ENCODE measurements around the gene DTL. TPM values are rescaled to one million over a fixed set of nuclear protein-coding genes. Genes with fewer than 3 reads are reported as not detected.

The DTL gene
- total and polyA plus RNA-seq, 11 donors: 0.08 to 6.2 (median 0.44) TPM; not detected in 1

DNA sequence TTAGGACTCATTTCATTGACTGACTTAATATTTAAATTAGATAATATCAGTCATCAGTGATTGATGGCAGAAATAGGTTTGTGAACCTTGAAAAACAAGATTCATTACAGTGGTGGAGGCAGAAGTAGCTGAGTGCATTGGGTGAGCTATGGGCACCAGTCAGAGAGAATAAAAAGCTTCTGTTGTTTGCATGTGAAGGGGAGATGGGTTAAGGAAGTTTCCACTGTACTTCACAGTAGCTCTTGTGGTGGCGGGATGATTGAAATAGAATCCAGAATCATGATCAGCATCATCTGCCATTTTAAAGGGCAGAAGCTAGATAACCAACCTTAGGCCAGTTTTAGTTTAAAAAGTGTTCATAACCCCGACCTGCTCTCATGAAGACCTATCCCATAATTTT lies 66.2 kb downstream of the DTL start:
- TF ChIP-seq, protein P1, sequence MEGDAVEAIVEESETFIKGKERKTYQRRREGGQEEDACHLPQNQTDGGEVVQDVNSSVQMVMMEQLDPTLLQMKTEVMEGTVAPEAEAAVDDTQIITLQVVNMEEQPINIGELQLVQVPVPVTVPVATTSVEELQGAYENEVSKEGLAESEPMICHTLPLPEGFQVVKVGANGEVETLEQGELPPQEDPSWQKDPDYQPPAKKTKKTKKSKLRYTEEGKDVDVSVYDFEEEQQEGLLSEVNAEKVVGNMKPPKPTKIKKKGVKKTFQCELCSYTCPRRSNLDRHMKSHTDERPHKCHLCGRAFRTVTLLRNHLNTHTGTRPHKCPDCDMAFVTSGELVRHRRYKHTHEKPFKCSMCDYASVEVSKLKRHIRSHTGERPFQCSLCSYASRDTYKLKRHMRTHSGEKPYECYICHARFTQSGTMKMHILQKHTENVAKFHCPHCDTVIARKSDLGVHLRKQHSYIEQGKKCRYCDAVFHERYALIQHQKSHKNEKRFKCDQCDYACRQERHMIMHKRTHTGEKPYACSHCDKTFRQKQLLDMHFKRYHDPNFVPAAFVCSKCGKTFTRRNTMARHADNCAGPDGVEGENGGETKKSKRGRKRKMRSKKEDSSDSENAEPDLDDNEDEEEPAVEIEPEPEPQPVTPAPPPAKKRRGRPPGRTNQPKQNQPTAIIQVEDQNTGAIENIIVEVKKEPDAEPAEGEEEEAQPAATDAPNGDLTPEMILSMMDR (IDR thresholded peaks at IDR 0.05): no peak
- no peak for TF ChIP-seq POLR2A (IDR thresholded peaks at IDR 0.05)
- Histone ChIP-seq H3K27ac (no peak overlapping the region), H3K36me3 (no peaks in the 10 kb centered on the region), H3K27me3 (no peaks in the 10 kb centered on the region), H3K9me3 (peaks cover 0 to 15% (median 8%) of the 10 kb centered on the region in 12 donors), H3K4me3 (no peak overlapping the region), H3K4me1 (peaks cover 0 to 26% (median 7%) of the 10 kb centered on the region in 12 donors)
- ATAC-seq (no peak), DNase-seq (no peak)
- intact Hi-C loops (cut with DNase I): no loop called here
- 92 to 98% (median 96%) methylated on average over 2 of the region's 2 CpGs for WGBS, 4 donors

DNA sequence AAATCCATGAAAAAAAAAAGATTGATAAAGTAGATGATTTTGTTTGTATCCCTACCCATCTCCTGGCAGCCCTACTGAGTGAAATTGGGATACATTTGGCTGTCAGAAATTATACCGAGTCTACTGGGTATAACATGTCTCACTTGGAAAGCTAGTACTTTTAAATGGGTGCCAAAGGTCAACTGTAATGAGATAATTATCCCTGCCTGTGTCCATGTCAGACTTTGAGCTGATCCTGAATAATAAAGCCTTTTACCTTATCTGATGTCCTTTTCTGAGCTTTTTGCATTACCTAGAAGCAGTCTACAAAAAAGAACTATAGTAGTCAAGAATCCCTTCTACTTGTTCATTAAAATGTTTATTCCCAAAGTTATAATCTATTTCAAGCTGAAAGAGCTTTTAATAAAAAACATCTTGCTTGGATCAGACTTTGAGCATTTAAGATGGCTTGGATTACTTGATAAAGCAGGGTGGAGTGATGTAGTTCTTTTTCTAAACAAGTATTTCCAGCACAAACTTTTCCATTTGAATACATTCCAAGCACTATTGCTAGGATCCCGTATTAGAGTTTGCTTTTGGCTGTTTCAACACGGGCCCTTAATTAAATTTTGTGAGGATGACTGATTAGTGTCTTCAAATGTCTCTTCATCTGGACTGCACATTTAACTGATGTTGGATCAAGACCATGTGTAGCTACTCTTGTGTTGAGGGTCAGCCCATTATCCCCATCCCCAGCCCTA lies 69.2 kb downstream of the DTL start:
- Histone ChIP-seq H3K4me1 (peaks cover 0 to 52% (median 24%) of the 10 kb centered on the region in 12 donors), H3K27ac (peak overlapping the region in 2 of 12 donors; percentile 6 to 28), H3K27me3 (no peaks in the 10 kb centered on the region), H3K36me3 (no peaks in the 10 kb centered on the region), H3K4me3 (no peak overlapping the region), H3K9me3 (no peaks in the 10 kb centered on the region)
- intact Hi-C loops (cut with DNase I): no loop called here
- DNase-seq (no peak), ATAC-seq (no peak)
- 52 to 54% (median 52%) methylated on average over 3 of the region's 3 CpGs for WGBS, 4 donors
- no peak for TF ChIP-seq POLR2A (IDR thresholded peaks at IDR 0.05)
- TF ChIP-seq, protein P1 (IDR thresholded peaks at IDR 0.05): no peak

DNA sequence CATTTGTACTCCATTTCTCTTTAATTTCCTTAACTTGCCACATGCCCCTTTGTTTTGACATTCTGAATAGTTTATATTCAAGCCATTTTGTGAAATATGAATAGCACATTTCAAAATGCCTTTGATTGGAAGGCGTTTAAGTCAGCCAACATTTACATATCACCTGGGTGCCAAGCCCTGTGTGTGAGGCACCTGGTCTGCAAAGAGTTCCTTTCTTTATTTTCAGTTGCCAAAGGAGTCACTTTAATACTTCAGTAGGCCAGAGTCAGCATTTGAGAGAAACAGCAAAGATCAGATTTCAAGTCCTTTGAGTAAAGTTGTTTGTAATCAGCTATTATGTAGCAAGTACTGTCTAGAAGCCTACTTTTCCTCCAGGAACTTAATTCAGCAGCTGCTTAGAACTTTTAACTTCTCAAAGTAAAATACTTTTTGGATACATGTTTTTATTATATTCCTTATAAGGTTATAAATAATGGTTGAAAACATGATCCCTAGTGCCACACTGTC lies 70.8 kb downstream of the DTL start:
- H3K27me3 ChIP-seq: no peaks in the 10 kb centered on the region
- H3K4me1 ChIP-seq: peaks cover 0 to 67% (median 30%) of the 10 kb centered on the region in 12 donors
- no peak for TF ChIP-seq POLR2A (IDR thresholded peaks at IDR 0.05)
- TF ChIP-seq, protein P1 (IDR thresholded peaks at IDR 0.05): no peak
- DNase-seq: no peak
- H3K9me3 ChIP-seq: no peaks in the 10 kb centered on the region
- 84 to 93% (median 89%) methylated on average over 1 of the region's 1 CpG for WGBS, 4 donors
- intact Hi-C loops (cut with DNase I): loop anchor here in 1 of 10 donors (2.0 kb wide), 1 partner anchor 60 kb away; no protein-coding TSS in a partner anchor
- peak overlapping the region in 1 of 12 donors; percentile 6 for H3K27ac ChIP-seq
- no peaks in the 10 kb centered on the region for H3K36me3 ChIP-seq
- no peak for ATAC-seq
- H3K4me3 ChIP-seq: no peak overlapping the region

DNA sequence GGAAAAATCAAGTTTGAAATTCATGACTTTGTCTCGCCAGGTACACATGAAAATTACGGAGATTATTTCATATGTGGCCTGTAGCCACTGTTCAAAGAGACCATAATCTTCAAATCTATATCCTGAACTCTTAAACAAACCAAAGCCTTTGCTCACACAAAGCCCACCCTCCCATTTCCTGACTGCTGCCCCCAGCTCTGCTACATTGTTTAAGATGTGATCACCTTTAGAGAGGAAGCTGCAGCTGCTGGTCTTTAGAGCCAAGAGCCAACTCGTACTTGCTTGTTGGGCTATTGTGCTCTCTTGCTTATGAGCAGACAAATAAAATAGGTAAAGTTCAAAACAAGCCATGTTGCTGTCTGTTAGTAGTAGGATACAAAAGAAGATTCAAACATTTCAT lies 71.9 kb downstream of the DTL start:
- peak in 1 of 4 donors; percentile 84 for ATAC-seq
- peak in 3 of 5 donors; percentile 17 to 33 (median 32) for DNase-seq
- no peaks in the 10 kb centered on the region for H3K9me3 ChIP-seq
- peaks cover 0 to 67% (median 31%) of the 10 kb centered on the region in 12 donors for H3K4me1 ChIP-seq
- intact Hi-C loops (cut with DNase I): loop anchor here in 1 of 10 donors (2.0 kb wide), 1 partner anchor 59 kb away; no protein-coding TSS in a partner anchor
- H3K4me3 ChIP-seq: no peak overlapping the region
- 51 to 66% (median 64%) methylated on average over 3 of the region's 3 CpGs for WGBS, 4 donors
- H3K27ac ChIP-seq: peak overlapping the region in 7 of 12 donors; percentile 5 to 26 (median 11)
- H3K36me3 ChIP-seq: no peaks in the 10 kb centered on the region
- H3K27me3 ChIP-seq: no peaks in the 10 kb centered on the region
- TF ChIP-seq, protein P1 (IDR thresholded peaks at IDR 0.05): no peak
- TF ChIP-seq POLR2A (IDR thresholded peaks at IDR 0.05): no peak

Measured in heart left ventricle (tissue), 16 donors.